ENCODE measurements around the gene HIGD2A. TPM values are rescaled to one million over a fixed set of nuclear protein-coding genes. Genes with fewer than 3 reads are reported as not detected.
A peak's percentile ranks its signal among the peaks of the same experiment; 100 is the strongest.

Gene HIGD2A
- polyA plus RNA-seq, 5 donors: 69.4 to 121 (median 89.8) TPM

GRCh38 chr5:176415240-176415951 is 26.8 kb downstream of the HIGD2A start:
- DNase-seq: no peak

GRCh38 chr5:176415952-176416924 is 27.7 kb downstream of the HIGD2A start, which contains the start of gene CLTB:
Gene CLTB (minus strand): TSS chr5:176416539. CDS start chr5:176416363, 176 bp downstream.
- DNase-seq: peak; percentile 94

GRCh38 chr5:176416965-176417364 is 28.4 kb downstream of the HIGD2A start:
- DNase-seq: no peak

- DNase-seq: no peak
Observed at GRCh38 chr5:176418251-176418650, 29.7 kb downstream of the HIGD2A start.

- DNase-seq: no peak
Observed at GRCh38 chr5:176420086-176420485, 31.5 kb downstream of the HIGD2A start.

GRCh38 chr5:176420972-176421544 is 32.5 kb downstream of the HIGD2A start:
- no peak for DNase-seq

GRCh38 chr5:176424181-176424580 is 35.6 kb downstream of the HIGD2A start:
- DNase-seq: no peak

- DNase-seq: no peak
Observed at GRCh38 chr5:176425138-176425537, 36.6 kb downstream of the HIGD2A start.

GRCh38 chr5:176425791-176426190 is 37.2 kb downstream of the HIGD2A start:
- DNase-seq: no peak

- no peak for DNase-seq
Observed at GRCh38 chr5:176426876-176427275, 38.3 kb downstream of the HIGD2A start.

GRCh38 chr5:176427971-176428370 is 39.4 kb downstream of the HIGD2A start:
- no peak for DNase-seq

GRCh38 chr5:176429972-176430371 is 41.4 kb downstream of the HIGD2A start:
- DNase-seq: no peak

- DNase-seq: no peak
Observed at GRCh38 chr5:176432707-176433106, 44.2 kb downstream of the HIGD2A start.

GRCh38 chr5:176436656-176437055 is 48.1 kb downstream of the HIGD2A start:
- DNase-seq: no peak

- DNase-seq: no peak
Observed at GRCh38 chr5:176438959-176439757, 50.6 kb downstream of the HIGD2A start.

Other genes with a start within 250 kb of the HIGD2A start
- gene SIMC1, start 150.3 kb upstream of the HIGD2A start, polyA plus RNA-seq (ENCODE audit: insufficient read depth in 1 of 5, insufficient read length in 5 of 5, low replicate concordance in 1 of 5): 10 to 100 TPM; 21.5 to 29.1 (median 26.4) TPM
- gene KIAA1191, start 27.0 kb upstream of the HIGD2A start, polyA plus RNA-seq (ENCODE audit: insufficient read depth in 1 of 5, insufficient read length in 5 of 5, low replicate concordance in 1 of 5): 100 to 1,000 TPM; 142 to 174 (median 161) TPM
- gene ARL10, start 23.3 kb upstream of the HIGD2A start, polyA plus RNA-seq (ENCODE audit: insufficient read depth in 1 of 5, insufficient read length in 5 of 5, low replicate concordance in 1 of 5): 10 to 100 TPM; 11.4 to 20.7 (median 16.4) TPM
- 10 to 100 TPM; 24.0 to 36.8 (median 33.2) TPM for gene NOP16, start 153 bp upstream of the HIGD2A start, polyA plus RNA-seq (ENCODE audit: insufficient read depth in 1 of 5, insufficient read length in 5 of 5, low replicate concordance in 1 of 5)
- gene CLTB, start 27.8 kb downstream of the HIGD2A start, polyA plus RNA-seq (ENCODE audit: insufficient read depth in 1 of 5, insufficient read length in 5 of 5, low replicate concordance in 1 of 5): 10 to 100 TPM; 37.7 to 68.3 (median 45.7) TPM
- 10 to 100 TPM; 41.9 to 55.9 (median 51.2) TPM for gene FAF2, start 59.6 kb downstream of the HIGD2A start, polyA plus RNA-seq (ENCODE audit: insufficient read depth in 1 of 5, insufficient read length in 5 of 5, low replicate concordance in 1 of 5)
- gene RNF44, start 148.7 kb downstream of the HIGD2A start, polyA plus RNA-seq (ENCODE audit: insufficient read depth in 1 of 5, insufficient read length in 5 of 5, low replicate concordance in 1 of 5): 10 to 100 TPM; 31.9 to 54.4 (median 47.2) TPM
- under 1 TPM; 0.33 to 0.60 (median 0.40) TPM for gene CDHR2, start 160.6 kb downstream of the HIGD2A start, polyA plus RNA-seq (ENCODE audit: insufficient read depth in 1 of 5, insufficient read length in 5 of 5, low replicate concordance in 1 of 5)
- 1 to 10 TPM in 3 of 5 donors, under 1 TPM in 2; 0.72 to 1.2 (median 1.0) TPM for gene GPRIN1, start 221.4 kb downstream of the HIGD2A start, polyA plus RNA-seq (ENCODE audit: insufficient read depth in 1 of 5, insufficient read length in 5 of 5, low replicate concordance in 1 of 5)
- under 1 TPM; 0.19 to 0.77 (median 0.45) TPM for gene SNCB, start 241.8 kb downstream of the HIGD2A start, polyA plus RNA-seq (ENCODE audit: insufficient read depth in 1 of 5, insufficient read length in 5 of 5, low replicate concordance in 1 of 5)
- under 1 TPM in 2 of 5 donors, not detected in 3; 0.05 to 0.08 TPM for gene EIF4E1B, start 241.9 kb downstream of the HIGD2A start, polyA plus RNA-seq (ENCODE audit: insufficient read depth in 1 of 5, insufficient read length in 5 of 5, low replicate concordance in 1 of 5)

Measured in right lung (tissue), 5 donors.